Activated CD8-positive, alpha-beta T cell treated with anti-CD3 and anti-CD28 coated beads for 36 hours (primary cell): ENCODE results near the gene RNF138. TPM values are rescaled to one million over a fixed set of nuclear protein-coding genes. Genes with fewer than 3 reads are reported as not detected.

ENCODE experiments used
- ATAC-seq: fragments of 200-7000 bp; cut with Tn5 transposase; one replicate; pipeline ENCODE4 v1.10.0; 2021; ENCODE audit warnings: mild to moderate bottlenecking, moderate library complexity
- CTCF ChIA-PET: fragments of 350-600 bp; sonication (Branson Sonifier 250); formaldehyde crosslinking; loops from one replicate; lab custom pipeline; 2021; ENCODE audit warnings: antibody characterized with exemption; lab: Charles Lee
- POLR2A ChIA-PET: fragments of 350-600 bp; sonication (Branson Sonifier 250); formaldehyde crosslinking; loops from one replicate; lab custom pipeline; 2021; ENCODE audit warnings: antibody characterized with exemption; lab: Charles Lee
- DNase-seq: peaks from one replicate; pipeline ENCODE4 v3.0.0-alpha.2; 2020
- H3K27ac Mint-ChIP-seq: one replicate; pipeline ENCODE4 v1.8.0; 2021; ENCODE audit warnings: mild to moderate bottlenecking, mixed read lengths
- H3K27me3 Mint-ChIP-seq: one replicate; pipeline ENCODE4 v1.8.0; 2021; ENCODE audit warnings: mixed read lengths
- H3K36me3 Mint-ChIP-seq: one replicate; pipeline ENCODE4 v1.8.0; 2021; ENCODE audit warnings: low read depth, mixed read lengths
- H3K4me1 Mint-ChIP-seq: one replicate; pipeline ENCODE4 v1.8.0; 2021; ENCODE audit warnings: low read depth, mixed read lengths
- H3K4me3 Mint-ChIP-seq: one replicate; pipeline ENCODE4 v1.8.0; 2021; ENCODE audit warnings: mild to moderate bottlenecking, moderate library complexity, mixed read lengths
- H3K9me3 Mint-ChIP-seq: one replicate; pipeline ENCODE4 v1.8.0; 2021; ENCODE audit warnings: mixed read lengths
- CTCF ChIP-seq: fragments of 200-600 bp; IDR thresholded peaks from one replicate; pipeline ENCODE4 v1.8.0; 2022; ENCODE audit warnings: antibody characterized with exemption, mild to moderate bottlenecking
- intact Hi-C: fragments of 100-400 bp; cut with micrococcal nuclease; formaldehyde crosslinking; loops from one replicate; pipeline ENCODE4 v1.10.0; 2022
- total RNA-seq, 2 experiments: library from RNA; stranded (reverse); gene quantifications; one replicate each; pipeline ENCODE4 v1.2.3, GENCODE V29; 2021

Gene RNF138
- total RNA-seq: 10 to 100 TPM; 86.0 to 89.5 TPM

- Mint-ChIP-seq H3K4me1 (peaks cover 44% of the 10 kb centered on the region), H3K27ac (peak within 1 kb of the TSS; percentile 97), H3K9me3 (no peaks in the 10 kb centered on the region), H3K27me3 (no peaks in the 10 kb centered on the region), H3K36me3 (peaks cover 35% of the 10 kb centered on the region), H3K4me3 (peak within 1 kb of the TSS; percentile 97)
- CTCF ChIA-PET: interaction anchor here (1.2 to 4.4 kb wide), 2 partner anchors 19 to 73 kb away, joined by 4 to 13 read pairs; partner anchors contain the start of gene RNF125
- ATAC-seq: peak; percentile 45
- POLR2A ChIA-PET: interaction anchor here (0.6 to 3.2 kb wide), 19 partner anchors 8 to 150 kb away, joined by 3 to 54 read pairs (median 5); partner anchors contain the start of genes RNF125 and TRAPPC8
- no peak for TF ChIP-seq CTCF
- DNase-seq: peak; percentile 92
- intact Hi-C loops: loop anchor here (2.0 to 5.0 kb wide), 3 partner anchors 45 to 150 kb away; partner anchors contain the start of genes RNF125 and TRAPPC8
These were observed at the start of gene RNF138 for GRCh38 chr18:32091724-32092421. RNF138 (plus strand) TSS chr18:32091874; CDS start chr18:32092777, 903 bp downstream.

GRCh38 chr18:32042337-32042736, 49.3 kb upstream of the RNF138 start:
- TF ChIP-seq CTCF: no peak
- peaks cover 41% of the 10 kb centered on the region for H3K4me1 Mint-ChIP-seq
- ATAC-seq: no peak
- ChIA-PET POLR2A (no interaction called here), CTCF (interaction anchor here (0.9 to 1.1 kb wide), 3 partner anchors 23 to 42 kb away, joined by 3 to 4 read pairs (median 3); no protein-coding TSS in a partner anchor)
- H3K9me3 Mint-ChIP-seq: peaks cover 4% of the 10 kb centered on the region
- no peak for DNase-seq
- no peaks in the 10 kb centered on the region for H3K27me3 Mint-ChIP-seq
- peaks cover 39% of the 10 kb centered on the region for H3K36me3 Mint-ChIP-seq
- H3K27ac Mint-ChIP-seq: peak overlapping the region; percentile 63
- intact Hi-C loops: no loop called here
- no peak overlapping the region for H3K4me3 Mint-ChIP-seq

- CTCF ChIA-PET: interaction anchor here (1.4 to 2.6 kb wide), 2 partner anchors 24 to 106 kb away, joined by 6 to 8 read pairs; partner anchors contain the start of gene TRAPPC8
- no peaks in the 10 kb centered on the region for H3K27me3 Mint-ChIP-seq
- peaks cover 30% of the 10 kb centered on the region for H3K4me1 Mint-ChIP-seq
- POLR2A ChIA-PET: interaction anchor here (0.6 to 4.1 kb wide), 4 partner anchors 14 to 43 kb away, joined by 4 to 31 read pairs (median 8); partner anchors contain the start of genes RNF125 and RNF138
- H3K27ac Mint-ChIP-seq: peak overlapping the region; percentile 90
- peaks cover 13% of the 10 kb centered on the region for H3K36me3 Mint-ChIP-seq
- H3K9me3 Mint-ChIP-seq: no peaks in the 10 kb centered on the region
- DNase-seq: peak; percentile 57
- ATAC-seq: peak; percentile 64
- intact Hi-C loops: loop anchor here (2.0 to 5.0 kb wide), 2 partner anchors 30 to 44 kb away; partner anchors contain the start of genes RNF125 and RNF138
- no peak overlapping the region for H3K4me3 Mint-ChIP-seq
- TF ChIP-seq CTCF: no peak
These were observed 43.1 kb upstream of the RNF138 start for GRCh38 chr18:32048507-32049091.

- Mint-ChIP-seq H3K36me3 (peaks cover 15% of the 10 kb centered on the region), H3K27ac (peak overlapping the region; percentile 90), H3K4me3 (peak overlapping the region; percentile 6), H3K9me3 (no peaks in the 10 kb centered on the region), H3K4me1 (peaks cover 33% of the 10 kb centered on the region), H3K27me3 (no peaks in the 10 kb centered on the region)
- ChIA-PET POLR2A (interaction anchor here (0.6 to 4.1 kb wide), 10 partner anchors 10 to 106 kb away, joined by 3 to 31 read pairs (median 4); partner anchors contain the start of genes RNF125, RNF138 and TRAPPC8), CTCF (interaction anchor here (0.8 to 2.6 kb wide), 9 partner anchors 11 to 107 kb away, joined by 3 to 8 read pairs (median 4); partner anchors contain the start of gene TRAPPC8)
- intact Hi-C loops: loop anchor here (2.0 to 5.0 kb wide), 2 partner anchors 31 to 43 kb away; partner anchors contain the start of genes RNF125 and RNF138
- peak; percentile 62 for ATAC-seq
- no peak for TF ChIP-seq CTCF
- peak; percentile 63 for DNase-seq
These were observed 42.1 kb upstream of the RNF138 start for GRCh38 chr18:32049393-32050171.
